B cell (primary cell): ENCODE results near the gene C12orf54.
"Not testable (repeated sequence)": the region's sequence is repeated elsewhere in the genome, so short reads cannot be mapped to it uniquely, and the experiment has no call there.

Source experiments
- EZH2 ChIP-seq: IDR thresholded peaks from 2 replicates; pipeline ENCODE4 v1.6.1; 2012; ENCODE audit warnings: borderline replicate concordance, low read depth, mild to moderate bottlenecking, moderate library complexity, low read length; ENCODE audit not compliant: insufficient read depth, poor library complexity, severe bottlenecking
- TF ChIP-seq, protein P1 (sequence below): fragments of 200-600 bp; IDR thresholded peaks from one replicate; pipeline ENCODE4 v1.8.0; 2022; ENCODE audit warnings: antibody characterized with exemption, mild to moderate bottlenecking

DNA sequence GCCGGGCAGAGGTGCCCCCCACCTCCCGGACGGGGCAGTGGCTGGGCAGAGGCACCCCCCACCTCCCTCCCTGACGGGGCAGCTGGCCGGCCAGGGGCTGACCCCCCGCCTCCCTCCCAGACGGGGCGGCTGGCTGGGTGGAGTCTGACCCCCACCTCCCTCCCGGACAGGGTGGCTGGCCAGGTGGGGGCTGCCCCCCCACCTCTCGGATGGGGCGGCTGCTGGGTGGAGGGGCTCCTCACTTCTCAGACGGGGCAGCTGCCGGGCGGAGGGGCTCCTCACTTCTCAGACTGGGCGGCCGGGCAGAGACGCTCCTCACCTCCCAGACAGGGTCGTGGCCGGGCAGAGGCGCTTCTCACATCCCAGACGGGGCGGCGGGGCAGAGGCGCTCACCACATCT is 38.1 kb downstream of the C12orf54 start:
- TF ChIP-seq, protein P1, sequence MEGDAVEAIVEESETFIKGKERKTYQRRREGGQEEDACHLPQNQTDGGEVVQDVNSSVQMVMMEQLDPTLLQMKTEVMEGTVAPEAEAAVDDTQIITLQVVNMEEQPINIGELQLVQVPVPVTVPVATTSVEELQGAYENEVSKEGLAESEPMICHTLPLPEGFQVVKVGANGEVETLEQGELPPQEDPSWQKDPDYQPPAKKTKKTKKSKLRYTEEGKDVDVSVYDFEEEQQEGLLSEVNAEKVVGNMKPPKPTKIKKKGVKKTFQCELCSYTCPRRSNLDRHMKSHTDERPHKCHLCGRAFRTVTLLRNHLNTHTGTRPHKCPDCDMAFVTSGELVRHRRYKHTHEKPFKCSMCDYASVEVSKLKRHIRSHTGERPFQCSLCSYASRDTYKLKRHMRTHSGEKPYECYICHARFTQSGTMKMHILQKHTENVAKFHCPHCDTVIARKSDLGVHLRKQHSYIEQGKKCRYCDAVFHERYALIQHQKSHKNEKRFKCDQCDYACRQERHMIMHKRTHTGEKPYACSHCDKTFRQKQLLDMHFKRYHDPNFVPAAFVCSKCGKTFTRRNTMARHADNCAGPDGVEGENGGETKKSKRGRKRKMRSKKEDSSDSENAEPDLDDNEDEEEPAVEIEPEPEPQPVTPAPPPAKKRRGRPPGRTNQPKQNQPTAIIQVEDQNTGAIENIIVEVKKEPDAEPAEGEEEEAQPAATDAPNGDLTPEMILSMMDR = not testable (repeated sequence)
- TF ChIP-seq EZH2 = not testable (repeated sequence)
